ENCODE measurements around the gene RAB24.
A peak's percentile ranks its signal among the peaks of the same experiment; 100 is the strongest.

RAB24 gene

GRCh38 chr5:177261510-177261909 is 42.0 kb downstream of the RAB24 start:
- no peak for TF ChIP-seq YY1 (IDR thresholded peaks at IDR 0.05; ENCODE audit: low read depth)

- TF ChIP-seq TAF1 (IDR thresholded peaks at IDR 0.05; ENCODE audit: low read depth) (no peak), ZBTB7A (IDR thresholded peaks at IDR 0.05; ENCODE audit: low read depth) (no peak)
Observed at GRCh38 chr5:177260961-177261360, 42.6 kb downstream of the RAB24 start.

DNA sequence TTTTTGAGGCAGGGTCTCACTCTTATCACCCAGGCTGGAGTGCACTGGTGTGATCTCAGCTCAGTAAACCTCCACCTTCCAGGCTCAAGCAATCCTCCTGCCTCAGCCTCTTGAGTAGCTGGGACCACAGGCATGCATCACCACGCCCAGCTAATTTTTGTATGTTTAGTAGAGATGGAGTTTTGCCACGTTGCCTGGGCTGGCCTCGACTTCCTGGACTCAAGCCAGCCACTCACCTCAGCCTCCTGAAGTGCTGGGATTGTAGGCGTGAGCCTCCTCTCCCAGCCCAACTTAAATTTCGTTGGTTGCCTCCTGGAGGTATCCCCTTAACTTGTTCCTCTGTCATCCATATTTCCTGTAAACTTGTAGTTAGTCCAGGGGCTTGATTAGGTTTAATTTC is 47.2 kb downstream of the RAB24 start:
- TF ChIP-seq, protein P1, sequence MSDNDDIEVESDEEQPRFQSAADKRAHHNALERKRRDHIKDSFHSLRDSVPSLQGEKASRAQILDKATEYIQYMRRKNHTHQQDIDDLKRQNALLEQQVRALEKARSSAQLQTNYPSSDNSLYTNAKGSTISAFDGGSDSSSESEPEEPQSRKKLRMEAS (IDR thresholded peaks at IDR 0.05): peak; percentile 65
- TF ChIP-seq NFIC (IDR thresholded peaks at IDR 0.05): peak; percentile 63
- no peak for TF ChIP-seq TEAD4 (IDR thresholded peaks at IDR 0.05)
- no peak for TF ChIP-seq ZBTB7A (IDR thresholded peaks at IDR 0.05; ENCODE audit: low read depth)

DNA sequence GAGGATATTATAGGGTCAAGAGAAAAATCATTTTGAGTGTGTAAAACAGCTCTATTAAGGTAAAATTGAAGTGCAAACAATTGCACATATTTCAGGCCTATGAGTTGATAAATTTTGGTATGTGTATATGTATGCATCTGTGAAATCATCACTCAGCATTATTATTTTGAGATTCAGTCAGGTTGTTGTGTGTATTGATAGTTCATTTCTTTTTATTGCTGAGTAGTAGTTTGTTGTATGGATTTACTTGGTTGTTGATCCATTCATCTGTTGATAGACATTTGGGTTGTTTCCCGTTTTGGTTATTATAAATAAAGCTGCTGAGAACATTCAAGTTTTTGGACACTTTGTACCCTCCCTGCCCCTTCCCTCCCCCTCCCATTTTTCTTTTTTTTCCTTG is 50.3 kb downstream of the RAB24 start:
- TF ChIP-seq TCF12 (IDR thresholded peaks at IDR 0.05; ENCODE audit: low read depth) (no peak), ZBTB7A (IDR thresholded peaks at IDR 0.05; ENCODE audit: low read depth) (no peak), FOXM1 (IDR thresholded peaks at IDR 0.05; ENCODE audit: borderline replicate concordance, low read depth) (no peak), EGR1 (IDR thresholded peaks at IDR 0.05) (no peak), CEBPB (IDR thresholded peaks at IDR 0.05) (no peak), RAD21 (IDR thresholded peaks at IDR 0.05; ENCODE audit: low read depth) (no peak), CREB1 (IDR thresholded peaks at IDR 0.05; ENCODE audit: low read depth) (no peak), TAF1 (IDR thresholded peaks at IDR 0.05; ENCODE audit: low read depth) (no peak), YY1 (IDR thresholded peaks at IDR 0.05; ENCODE audit: low read depth) (no peak), TEAD4 (IDR thresholded peaks at IDR 0.05) (no peak)
- TF ChIP-seq, protein P1 (IDR thresholded peaks at IDR 0.05): no peak
- TF ChIP-seq, protein P2, sequence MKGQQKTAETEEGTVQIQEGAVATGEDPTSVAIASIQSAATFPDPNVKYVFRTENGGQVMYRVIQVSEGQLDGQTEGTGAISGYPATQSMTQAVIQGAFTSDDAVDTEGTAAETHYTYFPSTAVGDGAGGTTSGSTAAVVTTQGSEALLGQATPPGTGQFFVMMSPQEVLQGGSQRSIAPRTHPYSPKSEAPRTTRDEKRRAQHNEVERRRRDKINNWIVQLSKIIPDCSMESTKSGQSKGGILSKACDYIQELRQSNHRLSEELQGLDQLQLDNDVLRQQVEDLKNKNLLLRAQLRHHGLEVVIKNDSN (IDR thresholded peaks at IDR 0.05): no peak
- TF ChIP-seq, protein P3, sequence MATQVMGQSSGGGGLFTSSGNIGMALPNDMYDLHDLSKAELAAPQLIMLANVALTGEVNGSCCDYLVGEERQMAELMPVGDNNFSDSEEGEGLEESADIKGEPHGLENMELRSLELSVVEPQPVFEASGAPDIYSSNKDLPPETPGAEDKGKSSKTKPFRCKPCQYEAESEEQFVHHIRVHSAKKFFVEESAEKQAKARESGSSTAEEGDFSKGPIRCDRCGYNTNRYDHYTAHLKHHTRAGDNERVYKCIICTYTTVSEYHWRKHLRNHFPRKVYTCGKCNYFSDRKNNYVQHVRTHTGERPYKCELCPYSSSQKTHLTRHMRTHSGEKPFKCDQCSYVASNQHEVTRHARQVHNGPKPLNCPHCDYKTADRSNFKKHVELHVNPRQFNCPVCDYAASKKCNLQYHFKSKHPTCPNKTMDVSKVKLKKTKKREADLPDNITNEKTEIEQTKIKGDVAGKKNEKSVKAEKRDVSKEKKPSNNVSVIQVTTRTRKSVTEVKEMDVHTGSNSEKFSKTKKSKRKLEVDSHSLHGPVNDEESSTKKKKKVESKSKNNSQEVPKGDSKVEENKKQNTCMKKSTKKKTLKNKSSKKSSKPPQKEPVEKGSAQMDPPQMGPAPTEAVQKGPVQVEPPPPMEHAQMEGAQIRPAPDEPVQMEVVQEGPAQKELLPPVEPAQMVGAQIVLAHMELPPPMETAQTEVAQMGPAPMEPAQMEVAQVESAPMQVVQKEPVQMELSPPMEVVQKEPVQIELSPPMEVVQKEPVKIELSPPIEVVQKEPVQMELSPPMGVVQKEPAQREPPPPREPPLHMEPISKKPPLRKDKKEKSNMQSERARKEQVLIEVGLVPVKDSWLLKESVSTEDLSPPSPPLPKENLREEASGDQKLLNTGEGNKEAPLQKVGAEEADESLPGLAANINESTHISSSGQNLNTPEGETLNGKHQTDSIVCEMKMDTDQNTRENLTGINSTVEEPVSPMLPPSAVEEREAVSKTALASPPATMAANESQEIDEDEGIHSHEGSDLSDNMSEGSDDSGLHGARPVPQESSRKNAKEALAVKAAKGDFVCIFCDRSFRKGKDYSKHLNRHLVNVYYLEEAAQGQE (IDR thresholded peaks at IDR 0.05; ENCODE audit: low read depth): no peak
